Stimulated activated CD4-positive, alpha-beta T cell treated with anti-CD3 and anti-CD28 coated beads, Interleukin-4, amount 100 ng/mL, for 1 hour (primary cell): ENCODE results near the gene RNF175.

Source experiments
- DNase-seq: peaks from one replicate; pipeline ENCODE4 v3.0.0-alpha.2; 2020

Gene RNF175

DNA sequence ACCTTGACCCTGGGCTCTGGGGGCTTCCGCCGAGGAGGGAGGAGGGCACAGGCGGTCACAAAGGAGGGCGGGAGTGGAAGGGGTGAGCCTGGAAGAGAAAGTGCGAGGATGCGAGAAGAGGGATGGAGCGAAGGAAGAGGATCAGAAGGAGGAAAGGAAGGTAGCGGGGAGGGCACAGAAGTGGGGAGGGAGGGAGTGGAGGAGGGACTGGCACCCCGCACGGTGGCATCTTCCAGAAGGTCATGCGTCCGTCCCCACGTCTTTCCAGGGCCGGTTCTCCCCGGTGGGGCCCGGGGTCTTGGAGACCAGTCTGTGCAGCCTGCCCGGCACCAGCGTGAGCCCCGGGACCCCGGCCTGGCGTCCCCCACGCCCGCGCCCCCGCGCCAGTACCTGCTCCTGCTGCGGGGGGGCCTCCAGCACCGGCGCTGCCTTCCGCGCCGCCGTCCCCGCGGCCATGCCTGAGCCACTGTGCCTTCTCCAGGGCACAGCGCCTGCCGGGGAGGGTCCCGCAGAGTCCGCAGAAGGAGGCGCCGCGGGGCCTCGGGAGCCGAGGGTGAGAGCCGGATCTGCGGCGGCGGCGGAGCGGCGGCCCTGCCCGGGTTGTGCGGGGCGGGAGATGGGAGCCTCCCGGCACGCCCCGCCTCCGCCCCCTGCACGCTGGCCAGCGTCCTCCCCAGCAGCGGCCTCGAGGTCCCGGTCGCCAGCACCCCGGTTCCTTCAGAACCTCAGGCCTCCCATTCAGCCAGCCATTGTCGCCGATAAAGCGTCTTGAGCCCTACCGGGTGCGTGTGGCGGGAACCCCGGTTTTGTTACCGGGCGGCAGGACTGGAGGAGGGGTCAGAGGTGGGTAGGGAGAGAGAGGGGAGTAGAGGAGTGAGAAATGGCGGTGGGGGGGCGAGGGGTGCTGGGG lies at the start of gene RNF175:
TSS of gene RNF175 (minus strand) at position 618 of the 910 bp plus-strand sequence. CDS start at position 456, 162 bp downstream.
- peak; percentile 29 for DNase-seq

DNA sequence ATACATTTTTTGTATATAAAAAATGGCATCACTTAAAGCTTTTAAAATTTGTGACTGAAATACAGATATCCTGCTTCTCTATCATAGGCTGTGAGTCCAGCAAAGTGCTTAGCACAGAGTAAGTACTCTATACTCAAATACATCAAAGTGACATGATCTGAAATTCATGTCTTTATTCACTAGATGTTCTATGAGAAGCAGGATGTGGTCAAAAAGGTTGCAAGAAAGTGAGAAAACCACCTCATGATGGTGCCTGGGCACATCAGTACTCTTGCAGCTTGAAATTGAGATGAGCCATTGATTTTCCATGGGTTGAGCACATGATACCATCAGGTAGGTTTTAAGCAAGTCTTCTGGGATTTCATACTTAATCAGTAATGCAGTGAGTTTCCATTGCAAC lies 49.5 kb upstream of the RNF175 start:
- DNase-seq, result no peak

DNA sequence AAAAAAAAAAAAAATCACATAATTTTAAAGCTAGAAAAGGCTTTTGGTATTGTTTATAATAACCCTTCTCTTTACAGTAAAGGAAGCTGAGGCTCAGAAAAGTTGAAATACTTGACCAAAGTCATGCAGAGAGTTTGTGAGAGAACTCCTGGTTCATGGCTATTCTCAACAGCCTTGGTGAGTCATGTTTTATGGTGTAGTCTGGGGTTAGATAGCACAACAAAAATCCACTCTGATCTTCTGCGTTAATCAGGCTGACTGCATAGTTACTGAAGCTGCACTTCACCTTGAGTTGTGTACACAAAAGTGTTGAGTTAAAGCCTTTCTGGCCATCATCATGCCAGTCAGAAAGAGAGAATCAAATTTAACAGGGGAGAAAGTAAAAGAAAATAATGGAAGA lies 48.4 kb upstream of the RNF175 start:
- no peak for DNase-seq

DNA sequence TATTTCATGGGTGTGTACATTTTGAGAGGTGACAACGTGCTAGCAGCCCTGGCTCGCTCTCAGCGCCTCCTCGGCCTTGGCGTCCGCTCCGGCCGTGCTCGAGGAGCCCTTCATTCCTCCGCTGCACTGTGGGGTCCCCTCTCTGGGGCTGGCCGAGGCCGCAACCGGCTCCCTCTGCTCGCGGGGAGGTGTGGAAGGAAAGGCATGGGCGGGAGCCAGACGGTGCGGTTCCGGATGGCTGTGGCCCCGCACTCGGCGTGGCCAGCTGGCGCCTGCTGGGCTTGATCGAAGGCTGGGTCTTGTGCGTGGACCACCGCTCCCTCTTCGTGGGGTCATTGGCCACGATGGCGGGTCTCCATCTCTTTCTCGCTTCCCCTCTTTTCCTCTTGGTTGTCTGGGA lies 46.2 kb upstream of the RNF175 start:
- DNase-seq, result no peak

DNA sequence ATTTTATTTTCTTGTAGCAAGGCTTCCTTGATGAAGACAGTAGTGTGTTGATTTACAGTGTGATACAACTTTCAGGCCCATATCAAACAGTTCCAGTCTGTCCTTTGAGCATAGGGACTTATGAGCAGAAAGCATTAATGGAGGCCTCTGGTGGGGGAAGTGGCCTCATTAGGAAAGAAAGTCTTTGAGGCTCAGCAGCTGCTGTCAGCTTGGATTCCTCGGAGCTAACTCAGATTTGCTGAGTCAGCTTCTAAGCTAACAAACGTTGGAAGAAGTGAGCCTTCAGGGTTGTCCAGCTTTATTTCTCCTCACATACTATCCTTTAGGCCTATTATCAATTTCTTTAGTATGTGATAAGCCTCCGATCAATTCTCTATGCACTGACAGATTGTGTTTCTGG lies 44.9 kb upstream of the RNF175 start:
- no peak for DNase-seq

DNA sequence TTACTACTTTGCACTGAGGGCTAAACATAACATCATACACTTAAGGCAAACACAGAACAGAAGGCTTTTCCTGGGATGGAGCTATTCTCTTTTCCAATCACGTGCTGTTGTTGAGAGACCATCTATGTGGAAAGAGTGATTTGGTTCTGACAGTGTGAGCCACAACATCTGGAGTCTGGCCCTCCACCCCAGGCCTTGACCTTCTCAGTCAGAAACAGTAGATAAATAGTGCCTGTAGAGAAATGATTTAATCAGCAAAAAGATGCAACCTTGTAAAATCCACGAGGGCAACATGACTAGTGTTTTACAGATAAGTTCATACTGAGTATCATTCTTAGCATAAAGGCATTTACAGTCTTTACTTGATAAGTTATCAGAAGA lies 39.9 kb upstream of the RNF175 start:
- DNase-seq, result no peak

DNA sequence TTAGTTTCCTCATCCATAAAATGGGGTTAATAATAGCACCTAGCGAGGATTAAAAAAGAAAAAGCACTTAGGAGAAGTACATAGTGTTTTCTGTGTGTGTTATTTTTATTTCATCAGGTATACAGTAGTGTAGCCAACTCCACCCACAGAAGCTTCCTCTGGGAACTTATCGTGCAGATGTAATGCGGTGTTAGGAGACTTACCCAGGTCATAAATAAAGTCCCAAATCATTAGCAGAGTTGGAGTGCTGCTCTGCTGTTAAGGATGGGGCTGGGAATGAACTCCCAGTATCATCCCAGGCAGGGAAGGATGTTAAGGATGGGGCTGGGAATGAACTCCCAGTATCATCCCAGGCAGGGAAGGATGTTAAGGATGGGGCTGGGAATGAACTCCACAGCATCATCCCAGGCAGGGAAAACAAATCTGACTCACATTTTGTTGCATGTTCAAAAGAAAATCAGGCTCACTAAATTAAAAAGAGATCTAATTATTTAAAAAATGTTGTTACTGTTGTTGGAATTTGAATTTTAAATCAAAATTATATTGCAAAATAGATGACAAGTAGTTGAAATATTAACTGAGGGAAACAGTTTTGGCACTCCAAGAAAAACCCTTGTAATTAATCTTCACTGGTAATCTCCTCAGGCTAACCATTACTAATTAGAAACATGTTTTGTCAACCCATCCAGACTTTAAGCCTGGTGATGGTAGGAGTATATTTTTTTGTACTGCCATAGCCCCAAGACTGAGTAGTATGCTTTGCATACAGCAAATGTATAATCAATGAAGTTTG lies 39.3 kb upstream of the RNF175 start:
- no peak for DNase-seq

DNA sequence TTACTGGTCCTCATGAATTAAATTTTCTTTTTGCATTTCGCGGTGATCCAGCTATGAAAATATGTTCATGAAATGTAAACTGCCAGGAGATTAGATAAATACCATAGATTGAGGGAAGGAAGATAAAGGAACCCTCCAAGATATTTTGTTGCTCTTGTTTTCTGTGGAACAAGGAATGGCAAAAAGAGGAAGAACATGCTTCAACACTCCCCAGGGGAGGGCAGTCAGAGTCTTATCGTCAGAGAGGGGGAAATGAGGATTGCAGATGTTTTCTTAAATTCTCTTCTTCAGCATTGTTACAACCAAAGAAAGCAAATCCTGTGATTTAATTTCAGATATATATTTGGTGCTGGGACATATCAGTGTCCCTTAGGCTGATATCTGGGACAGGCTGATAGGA lies 38.6 kb upstream of the RNF175 start:
- no peak for DNase-seq

DNA sequence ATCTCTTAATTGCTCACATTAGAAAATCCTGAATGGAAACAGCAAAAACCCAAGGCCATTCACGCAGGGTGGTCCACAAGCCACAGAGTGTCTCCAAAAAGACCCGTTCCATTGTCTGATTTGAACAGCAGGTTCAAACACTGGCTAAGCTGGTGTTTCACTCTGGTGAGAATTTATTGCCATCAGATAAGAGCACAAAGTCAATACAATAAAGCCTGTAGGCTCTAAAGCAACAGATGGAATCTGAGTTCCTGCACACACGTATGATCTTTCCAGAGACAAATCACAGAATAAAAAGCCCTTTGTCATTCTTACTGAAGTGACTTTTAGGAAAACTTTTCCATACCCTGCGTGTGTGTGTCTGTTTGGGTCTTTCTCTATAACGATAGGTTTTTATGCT lies 34.2 kb upstream of the RNF175 start:
- DNase-seq, result no peak

DNA sequence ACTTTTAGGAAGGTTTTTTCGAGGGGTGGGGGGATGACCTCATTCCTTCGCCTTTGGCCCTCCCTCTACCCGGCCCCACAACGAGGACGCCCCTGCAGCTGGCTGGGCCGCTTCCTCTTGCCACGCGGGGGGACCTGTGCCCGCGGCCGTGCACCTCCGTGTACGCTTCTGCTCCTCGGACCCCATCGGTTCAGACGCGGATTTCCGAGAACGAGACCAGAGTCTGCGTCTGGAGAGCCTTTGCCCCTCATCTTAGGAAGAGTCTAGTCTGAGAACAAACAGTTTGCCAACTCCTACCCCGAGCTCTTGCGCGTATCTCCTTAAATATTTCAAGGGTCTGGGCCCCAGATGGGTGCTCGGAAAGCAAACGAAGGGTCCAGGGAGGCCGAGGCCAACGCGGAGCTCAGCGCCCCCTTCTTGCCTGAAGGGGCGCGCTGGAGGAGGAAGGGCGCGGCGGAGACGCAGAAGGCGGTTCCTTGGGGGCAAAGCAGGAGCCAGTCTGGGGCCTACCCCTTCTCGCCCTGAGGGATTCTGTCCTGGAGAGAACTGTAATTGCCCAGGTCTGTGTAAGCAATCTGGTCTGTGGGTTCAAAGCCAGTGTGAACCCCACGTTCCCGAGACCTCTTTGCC lies 32.9 kb upstream of the RNF175 start:
- no peak for DNase-seq

DNA sequence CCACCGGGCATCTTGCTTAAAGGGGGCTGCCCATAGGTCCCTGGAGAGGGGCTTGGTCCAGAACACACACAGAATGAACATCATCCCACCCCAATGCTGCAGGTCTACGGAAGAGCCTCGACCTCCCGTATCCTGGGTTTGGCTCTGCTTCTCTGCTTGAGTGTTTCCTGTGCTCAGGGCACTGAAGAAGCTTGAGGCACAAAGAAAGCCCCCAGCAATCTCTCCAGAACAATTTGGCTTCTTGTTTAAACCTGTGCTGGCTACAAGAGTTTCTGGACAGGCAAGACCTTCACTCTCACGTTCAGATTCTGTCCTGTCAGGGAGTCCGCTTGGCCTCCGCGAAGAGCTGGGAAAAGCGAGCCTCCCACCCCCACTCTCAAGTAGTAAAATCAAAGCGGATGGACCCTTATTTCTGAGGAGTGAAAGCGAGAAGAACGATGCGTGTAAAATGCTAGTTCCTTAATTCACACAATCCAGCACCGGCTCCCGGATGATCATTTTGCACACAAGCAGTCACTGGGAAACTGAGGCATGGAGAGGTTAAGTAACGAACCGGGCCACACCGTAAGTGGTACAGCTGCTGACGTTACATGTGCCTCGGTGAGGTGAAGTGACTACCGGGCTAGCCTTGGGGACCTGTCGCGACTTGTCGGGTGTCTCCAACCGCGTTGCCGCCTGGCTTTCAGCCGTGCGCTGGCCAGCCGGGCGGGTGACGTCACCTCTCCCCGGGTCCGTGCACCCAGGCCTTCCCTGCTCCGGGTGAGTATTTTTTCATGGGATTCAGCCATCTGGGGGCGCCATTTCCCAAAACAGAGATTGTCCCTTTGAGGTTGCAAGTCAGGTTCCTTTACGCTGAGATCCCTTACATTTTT lies 32.2 kb upstream of the RNF175 start:
- peak; percentile 31 for DNase-seq

DNA sequence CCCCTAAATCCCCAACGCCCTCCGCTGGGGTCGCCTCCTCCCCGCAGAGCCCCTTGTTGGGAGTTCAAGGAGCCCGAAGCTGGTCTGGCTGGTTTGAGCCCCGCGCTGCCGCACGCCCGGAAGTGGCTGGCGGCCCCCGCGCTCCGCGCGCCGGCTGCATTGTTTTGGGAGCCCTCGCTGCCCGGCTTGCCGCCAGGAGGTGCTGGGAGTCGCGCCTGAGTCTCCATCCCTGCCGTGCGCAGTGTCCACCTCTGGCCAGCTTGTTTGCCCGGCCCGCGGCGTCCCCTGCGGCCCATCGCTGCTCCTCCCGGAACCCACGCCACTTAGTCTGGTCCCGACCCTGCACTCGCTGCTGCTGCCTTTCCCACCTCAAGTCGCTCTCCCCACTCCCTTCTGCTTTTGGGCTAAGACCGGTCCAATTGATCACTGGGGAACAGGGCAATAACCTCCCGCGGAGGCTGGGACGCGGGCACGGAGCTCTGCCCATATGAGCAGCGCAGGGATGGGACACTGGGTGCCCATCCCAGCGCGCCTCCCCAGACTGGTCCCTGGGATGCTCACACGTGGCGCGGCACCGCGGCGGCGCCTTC lies 31.2 kb upstream of the RNF175 start:
- DNase-seq, result peak; percentile 40

DNA sequence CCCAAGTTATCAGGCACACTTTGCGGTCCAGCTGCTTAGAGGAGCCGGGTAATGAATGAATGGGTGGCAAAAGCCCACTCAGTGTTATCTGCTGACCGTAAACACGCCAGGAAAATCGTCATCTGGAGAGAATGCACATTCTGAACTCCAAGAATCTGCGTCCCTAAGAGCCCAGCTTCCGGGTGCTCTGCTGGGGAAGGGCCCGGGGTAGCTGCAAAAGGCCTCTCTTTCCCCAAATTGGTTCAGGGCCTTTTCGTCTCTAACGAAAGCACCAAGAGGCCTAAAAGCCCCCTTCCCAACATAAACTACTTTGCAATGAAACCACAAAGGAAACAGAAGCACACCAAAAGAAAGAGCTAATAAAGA lies 30.7 kb upstream of the RNF175 start:
- no peak for DNase-seq

DNA sequence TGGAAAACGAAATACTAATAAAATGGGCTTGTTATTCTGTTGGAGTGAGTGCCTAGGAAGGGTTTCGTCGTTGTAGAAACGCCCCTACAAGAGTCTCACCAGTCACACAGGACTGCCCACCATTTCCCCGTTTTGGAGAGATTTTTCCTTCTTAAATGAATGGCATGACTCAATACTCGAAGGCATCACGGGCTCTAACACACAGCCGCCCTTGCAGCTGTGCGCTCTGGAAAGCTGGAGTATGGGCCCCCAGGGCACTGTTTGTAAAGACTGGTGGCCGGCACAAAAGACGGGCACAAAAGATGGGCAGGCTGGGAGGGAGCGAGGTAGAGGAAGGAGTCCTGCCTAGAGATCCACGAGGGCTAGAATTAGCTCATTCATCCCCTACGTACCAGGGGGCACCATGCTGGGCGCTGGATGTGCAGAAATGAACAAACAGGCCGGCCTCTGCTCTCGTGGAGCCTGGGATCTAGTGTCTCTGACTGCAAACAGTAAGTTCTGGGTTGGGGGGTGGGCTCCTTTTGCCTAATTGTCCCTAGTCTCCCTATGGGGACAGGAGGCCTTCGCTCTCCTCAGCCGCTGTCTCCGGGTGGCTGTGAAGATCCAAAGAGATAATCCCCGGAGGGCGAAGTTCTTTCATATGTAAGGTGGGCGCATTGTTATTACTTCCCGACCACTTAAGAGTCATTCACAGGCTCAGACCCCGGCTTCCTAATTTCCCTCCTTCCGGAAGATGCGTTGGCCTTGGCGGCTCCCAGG lies 30.1 kb upstream of the RNF175 start:
- DNase-seq, result no peak

DNA sequence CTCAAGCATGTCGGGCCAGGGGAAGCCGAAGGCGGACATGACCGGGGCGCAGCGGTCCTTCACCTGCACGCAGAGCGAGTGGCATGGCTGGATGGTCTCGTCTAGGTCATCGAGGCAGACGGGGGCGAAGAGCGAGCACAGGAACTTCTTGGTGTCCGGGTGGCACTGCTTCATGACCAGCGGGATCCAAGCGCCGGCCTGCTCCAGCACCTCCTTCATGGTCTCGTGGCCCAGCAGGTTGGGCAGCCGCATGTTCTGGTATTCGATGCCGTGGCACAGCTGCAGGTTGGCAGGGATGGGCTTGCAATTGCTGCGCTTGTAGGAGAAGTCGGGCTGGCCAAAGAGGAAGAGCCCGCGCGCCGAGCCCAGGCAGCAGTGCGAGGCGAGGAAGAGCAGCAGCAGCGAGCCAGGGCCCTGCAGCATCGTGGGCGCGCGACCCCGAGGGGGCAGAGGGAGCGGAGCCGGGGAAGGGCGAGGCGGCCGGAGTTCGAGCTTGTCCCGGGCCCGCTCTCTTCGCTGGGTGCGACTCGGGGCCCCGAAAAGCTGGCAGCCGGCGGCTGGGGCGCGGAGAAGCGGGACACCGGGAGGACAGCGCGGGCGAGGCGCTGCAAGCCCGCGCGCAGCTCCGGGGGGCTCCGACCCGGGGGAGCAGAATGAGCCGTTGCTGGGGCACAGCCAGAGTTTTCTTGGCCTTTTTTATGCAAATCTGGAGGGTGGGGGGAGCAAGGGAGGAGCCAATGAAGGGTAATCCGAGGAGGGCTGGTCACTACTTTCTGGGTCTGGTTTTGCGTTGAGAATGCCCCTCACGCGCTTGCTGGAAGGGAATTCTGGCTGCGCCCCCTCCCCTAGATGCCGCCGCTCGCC lies 28.8 kb upstream of the RNF175 start, which contains the start of gene SFRP2:
TSS of gene SFRP2 (minus strand) at position 671 of the 864 bp plus-strand sequence. CDS start at position 423, 248 bp downstream.
- DNase-seq, result no peak

DNA sequence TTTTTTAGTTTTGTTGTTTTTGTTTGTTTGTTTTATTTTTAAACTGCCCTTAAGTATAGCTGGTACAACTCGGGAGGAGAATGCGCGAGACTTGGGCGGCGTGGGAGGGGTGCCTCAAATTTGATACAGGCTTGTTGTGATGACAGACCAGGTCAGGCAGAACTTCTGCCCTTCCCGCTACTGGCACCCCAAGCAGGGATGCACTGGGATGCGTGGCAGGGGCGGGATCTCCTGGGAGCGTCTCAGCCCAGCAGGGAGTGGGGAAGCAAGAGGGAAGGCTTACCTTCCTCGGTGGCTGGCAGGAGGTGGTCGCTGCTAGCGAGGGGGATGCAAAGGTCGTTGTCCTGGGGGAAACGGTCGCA lies 28.2 kb upstream of the RNF175 start:
- no peak for DNase-seq

DNA sequence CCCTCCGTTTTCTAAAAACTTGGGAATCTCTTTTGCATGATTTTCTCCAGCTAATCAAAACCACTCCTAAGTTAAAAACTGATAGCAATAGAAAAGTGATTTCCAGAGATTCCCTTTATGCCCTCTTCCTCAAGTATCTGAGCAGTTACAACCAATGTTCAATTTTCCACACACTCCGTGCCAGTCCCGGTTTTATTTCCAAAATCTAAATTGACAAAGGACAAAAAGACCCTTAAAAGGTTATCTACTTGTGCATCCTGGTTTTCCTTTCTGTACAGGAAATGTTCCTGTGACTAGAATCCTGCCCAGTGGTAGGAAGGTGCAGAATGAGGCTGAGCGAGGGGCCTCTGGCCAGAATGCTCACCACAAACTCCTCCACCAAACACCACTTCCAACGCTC lies 27.8 kb upstream of the RNF175 start:
- DNase-seq, result no peak

DNA sequence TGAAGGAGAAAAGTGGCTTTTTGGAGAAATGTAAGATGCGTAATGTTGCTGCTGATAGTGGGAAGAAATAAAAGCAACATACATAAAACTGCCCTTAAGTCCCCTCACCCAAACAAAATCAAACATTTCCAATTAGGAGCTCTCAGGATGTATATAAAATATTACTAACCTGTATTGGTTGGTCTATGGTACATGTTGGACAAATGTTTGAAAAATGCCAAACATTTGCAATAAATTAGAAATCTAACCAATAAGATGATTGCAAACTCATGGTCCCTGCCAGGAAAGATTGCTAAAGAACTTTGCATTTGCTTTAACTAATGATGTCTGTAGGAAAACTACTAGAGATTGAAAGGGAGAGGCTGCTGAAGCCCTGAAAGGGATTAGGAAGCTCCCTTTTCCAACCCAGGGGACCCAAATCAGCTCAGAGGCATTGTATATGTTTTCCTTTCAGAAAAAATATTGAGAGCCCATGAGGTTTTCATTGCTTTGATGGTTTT lies 27.3 kb upstream of the RNF175 start:
- no peak for DNase-seq

DNA sequence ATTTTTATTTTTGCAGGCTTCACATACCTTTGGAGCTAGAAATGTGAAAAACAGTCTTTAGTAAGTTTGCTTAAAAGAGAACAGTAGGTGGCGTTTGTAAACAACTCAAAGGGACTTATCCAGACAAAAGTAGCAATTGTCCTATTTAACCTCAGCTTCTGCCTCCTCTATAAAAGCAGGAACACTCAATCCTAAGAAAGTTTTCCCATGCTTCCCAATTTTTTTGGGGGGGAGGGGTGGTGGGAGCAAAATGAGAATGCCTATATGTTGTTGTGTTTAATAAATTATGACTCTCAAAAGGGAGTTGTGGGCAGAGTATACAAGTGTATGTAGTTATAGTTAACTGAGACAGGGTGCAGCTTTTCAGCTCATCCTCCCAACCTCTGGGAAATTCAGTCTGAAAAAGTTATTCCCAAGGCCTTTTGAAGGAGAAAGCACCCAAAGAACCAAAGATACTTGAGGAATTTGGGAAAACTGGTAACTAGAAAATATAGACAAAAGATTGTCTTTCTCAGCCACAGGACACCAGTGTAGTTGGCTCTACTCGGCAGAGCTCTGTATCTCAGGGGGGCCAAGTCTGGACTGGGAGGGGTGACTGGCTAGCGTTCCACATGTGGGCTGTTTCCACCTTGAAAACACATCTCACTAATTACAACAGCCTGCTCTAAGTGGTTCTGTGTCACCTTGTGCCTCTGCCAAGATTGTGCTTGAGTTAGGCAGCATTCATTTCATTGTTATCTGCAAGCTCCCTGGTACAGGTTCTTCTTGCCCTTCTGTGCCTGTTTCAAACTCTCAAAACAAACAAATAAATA lies 26.3 kb upstream of the RNF175 start:
- no peak for DNase-seq
